Hepatocyte (in vitro differentiated cells): ENCODE results near the gene ZNF473. TPM values are rescaled to one million over a fixed set of nuclear protein-coding genes. Genes with fewer than 3 reads are reported as not detected.
"Not testable (repeated sequence)": the region's sequence is repeated elsewhere in the genome, so short reads cannot be mapped to it uniquely, and the experiment has no call there.

ENCODE experiments used
- DNase-seq: peaks from one replicate; pipeline ENCODE4 v3.0.0-alpha.2; 2016; ENCODE audit warnings: low spot score
- H2AFZ ChIP-seq: fragments of 200-600 bp; sonication (generic); 2 replicates; pipeline ENCODE4 v1.6.0; 2016; ENCODE audit warnings: antibody characterized with exemption, mild to moderate bottlenecking
- H3K27ac ChIP-seq: fragments of 200-600 bp; sonication (generic); 2 replicates; pipeline ENCODE4 v1.5.1; 2016; ENCODE audit warnings: mild to moderate bottlenecking
- H3K27me3 ChIP-seq: fragments of 200-600 bp; sonication (generic); 2 replicates; pipeline ENCODE4 v1.6.1; 2016
- H3K36me3 ChIP-seq: fragments of 200-600 bp; sonication (generic); replicated peaks from 2 replicates; pipeline ENCODE4 v1.5.1; 2016; ENCODE audit warnings: low read depth; ENCODE audit not compliant: insufficient read depth
- H3K4me1 ChIP-seq: fragments of 200-600 bp; sonication (generic); 2 replicates; pipeline ENCODE4 v1.5.1; 2016; ENCODE audit warnings: mild to moderate bottlenecking, moderate library complexity; ENCODE audit not compliant: insufficient read depth
- H3K4me2 ChIP-seq: fragments of 200-600 bp; sonication (generic); 2 replicates; pipeline ENCODE4 v1.6.0; 2016
- H3K4me3 ChIP-seq: fragments of 200-600 bp; sonication (generic); 2 replicates; pipeline ENCODE4 v1.5.1; 2016; ENCODE audit warnings: mild to moderate bottlenecking
- H3K79me2 ChIP-seq: fragments of 200-600 bp; sonication (generic); 2 replicates; pipeline ENCODE4 v1.6.0; 2017; ENCODE audit warnings: mild to moderate bottlenecking
- H3K9me2 ChIP-seq: fragments of 200-600 bp; sonication (generic); replicated peaks from 2 replicates; pipeline ENCODE4 v1.6.0; 2017; ENCODE audit warnings: mild to moderate bottlenecking; ENCODE audit not compliant: insufficient read depth
- H3K9me3 ChIP-seq: fragments of 200-600 bp; sonication (generic); 2 replicates; pipeline ENCODE4 v1.5.1; 2016; ENCODE audit warnings: low read depth, mild to moderate bottlenecking
- H4K20me1 ChIP-seq: fragments of 200-600 bp; sonication (generic); 2 replicates; pipeline ENCODE4 v1.6.0; 2016; ENCODE audit warnings: mild to moderate bottlenecking; ENCODE audit not compliant: insufficient read depth, poor library complexity, severe bottlenecking
- WGBS: methylation state at CpG from one replicate; pipeline ENCODE4 v1.1.6; 2016; ENCODE audit warnings: low lambda C conversion rate; ENCODE audit errors: missing lambda C conversion rate; 5-methylcytosine and 5-hydroxymethylcytosine counted together
- polyA plus RNA-seq: library from polyadenylated mRNA; unstranded; fragments of >200 nt; fragmentation: Nextera tagmentation; extraction: Ambion mirVana; gene quantifications from 2 replicates; pipeline ENCODE4 v1.2.1, GENCODE V29; 2016
- total RNA-seq: library from RNA; depleted of rRNA; stranded (reverse); fragments of >200 nt; gene quantifications from 2 replicates; pipeline ENCODE4 v1.2.3, GENCODE V29; 2014

ZNF473 gene
- total and polyA plus RNA-seq, 2 experiments from 2014 or later, result 4.4 to 5.3 TPM

- H3K36me3 ChIP-seq, H3K79me2 ChIP-seq, H3K27ac ChIP-seq, H3K4me1 ChIP-seq, H3K4me2 ChIP-seq, H3K4me3 ChIP-seq, H2AFZ ChIP-seq, H3K9me3 ChIP-seq, H3K27me3 ChIP-seq, H4K20me1 ChIP-seq, DNase-seq, H3K9me2 ChIP-seq: not testable (repeated sequence)
- WGBS, result 100% methylated on average over 2 of the region's 8 CpGs
Observed at GRCh38 chr19:50075076-50075475, 49.3 kb downstream of the ZNF473 start.

GRCh38 chr19:50075644-50076372 is 50.0 kb downstream of the ZNF473 start:
- H3K27me3 ChIP-seq, H3K9me3 ChIP-seq, H3K4me2 ChIP-seq, H3K4me3 ChIP-seq, H2AFZ ChIP-seq, H3K27ac ChIP-seq, H3K36me3 ChIP-seq, H4K20me1 ChIP-seq, H3K9me2 ChIP-seq, H3K79me2 ChIP-seq, DNase-seq, H3K4me1 ChIP-seq: not testable (repeated sequence)
- WGBS, result 77% methylated on average over 11 of the region's 14 CpGs

GRCh38 chr19:50076581-50077355 is 51.0 kb downstream of the ZNF473 start:
- not testable (repeated sequence) for H2AFZ ChIP-seq, H3K79me2 ChIP-seq, H3K4me2 ChIP-seq, H3K27me3 ChIP-seq, H3K36me3 ChIP-seq, H3K4me3 ChIP-seq, H3K4me1 ChIP-seq, DNase-seq, H3K9me3 ChIP-seq, H3K27ac ChIP-seq, H4K20me1 ChIP-seq, H3K9me2 ChIP-seq
- WGBS, result 75% methylated on average over 9 of the region's 10 CpGs

- H3K4me3 ChIP-seq, DNase-seq, H3K4me1 ChIP-seq, H3K79me2 ChIP-seq, H3K9me3 ChIP-seq, H3K27ac ChIP-seq, H3K4me2 ChIP-seq, H2AFZ ChIP-seq, H3K36me3 ChIP-seq, H3K9me2 ChIP-seq, H4K20me1 ChIP-seq, H3K27me3 ChIP-seq: not testable (repeated sequence)
- 80% methylated on average over 4 of the region's 5 CpGs for WGBS
Observed at GRCh38 chr19:50079014-50079413, 53.2 kb downstream of the ZNF473 start.

- H4K20me1 ChIP-seq, H3K4me2 ChIP-seq, H3K27ac ChIP-seq, H3K9me3 ChIP-seq, H3K36me3 ChIP-seq, H3K4me3 ChIP-seq, DNase-seq, H3K79me2 ChIP-seq, H3K27me3 ChIP-seq, H2AFZ ChIP-seq, H3K9me2 ChIP-seq, H3K4me1 ChIP-seq: not testable (repeated sequence)
- WGBS, result 65% methylated on average over 2 of the region's 2 CpGs
Observed at GRCh38 chr19:50084440-50084839, 58.6 kb downstream of the ZNF473 start.

- H4K20me1 ChIP-seq, H3K27me3 ChIP-seq, H3K79me2 ChIP-seq, DNase-seq, H3K36me3 ChIP-seq, H3K4me2 ChIP-seq, H3K9me3 ChIP-seq, H3K4me3 ChIP-seq, H3K9me2 ChIP-seq, H2AFZ ChIP-seq, H3K4me1 ChIP-seq, H3K27ac ChIP-seq: not testable (repeated sequence)
- WGBS, result 83% methylated on average over 4 of the region's 4 CpGs
Observed at GRCh38 chr19:50087153-50087552, 61.3 kb downstream of the ZNF473 start.

- WGBS, result 67% methylated on average over 10 of the region's 10 CpGs
- H3K4me2 ChIP-seq, H3K79me2 ChIP-seq, H3K27me3 ChIP-seq, DNase-seq, H3K36me3 ChIP-seq, H3K4me1 ChIP-seq, H3K9me2 ChIP-seq, H3K9me3 ChIP-seq, H3K4me3 ChIP-seq, H4K20me1 ChIP-seq, H2AFZ ChIP-seq, H3K27ac ChIP-seq: not testable (repeated sequence)
Observed at GRCh38 chr19:50090706-50091105, 64.9 kb downstream of the ZNF473 start.

GRCh38 chr19:50091786-50092185 is 66.0 kb downstream of the ZNF473 start:
- not testable (repeated sequence) for H3K27me3 ChIP-seq, H3K4me3 ChIP-seq, H3K9me2 ChIP-seq, H3K79me2 ChIP-seq, DNase-seq, H3K4me1 ChIP-seq, H3K27ac ChIP-seq, H3K9me3 ChIP-seq, H3K4me2 ChIP-seq, H3K36me3 ChIP-seq, H4K20me1 ChIP-seq, H2AFZ ChIP-seq
- WGBS, result 86% methylated on average over 5 of the region's 9 CpGs

GRCh38 chr19:50092597-50092996 is 66.8 kb downstream of the ZNF473 start:
- not testable (repeated sequence) for H4K20me1 ChIP-seq, DNase-seq, H3K9me3 ChIP-seq, H3K9me2 ChIP-seq, H2AFZ ChIP-seq, H3K79me2 ChIP-seq, H3K4me2 ChIP-seq, H3K27ac ChIP-seq, H3K4me3 ChIP-seq, H3K27me3 ChIP-seq, H3K36me3 ChIP-seq, H3K4me1 ChIP-seq
- WGBS, result no CpG with 5 or more reads among the region's 10 CpGs
